GM10248 (cell line): ENCODE data around the gene WNT2B.

Source experiments
- CTCF ChIA-PET: fragments of 300-600 bp; sonication (Branson Sonifier 250); formaldehyde crosslinking; extraction: SDS; loops from one replicate; lab custom pipeline; 2021; ENCODE audit warnings: antibody characterized with exemption; lab: Yijun Ruan, JAX
- POLR2A ChIA-PET: fragments of 350-650 bp; sonication (Branson Sonifier 250); formaldehyde crosslinking; extraction: SDS; loops from one replicate; lab custom pipeline; 2020; ENCODE audit warnings: antibody characterized with exemption; lab: Yijun Ruan, JAX
- DNase-seq: peaks from one replicate; pipeline ENCODE4 v3.0.0; 2012; ENCODE audit errors: extremely low spot score
- CTCF ChIP-seq: IDR thresholded peaks from 2 replicates; pipeline ENCODE4 v1.5.1; 2012; ENCODE audit warnings: mild to moderate bottlenecking, low read depth; ENCODE audit errors: extremely low read depth, missing control alignments, control extremely low read depth

Gene WNT2B

GRCh38 chr1:112544751-112545150 lies 36.0 kb downstream of the WNT2B start:
- POLR2A ChIA-PET, result no interaction called here
- TF ChIP-seq CTCF, result no peak
- DNase-seq, result no peak
- CTCF ChIA-PET, result interaction anchor here (1.4 to 1.9 kb wide), 2 partner anchors 43 to 79 kb away, joined by 4 read pairs; no protein-coding TSS in a partner anchor

- ChIA-PET POLR2A (interaction anchor here (0.7 kb wide), 1 partner anchor 133 kb away, joined by 3 read pairs; no protein-coding TSS in a partner anchor), CTCF (interaction anchor here (1.5 kb wide), 1 partner anchor 19 kb away, joined by 3 read pairs; no protein-coding TSS in a partner anchor)
- DNase-seq, result no peak
- no peak for TF ChIP-seq CTCF
Measured at GRCh38 chr1:112546076-112546475, 37.3 kb downstream of the WNT2B start.

- DNase-seq, result no peak
- CTCF ChIA-PET, result interaction anchor here (1.2 kb wide), 1 partner anchor 47 kb away, joined by 3 read pairs; no protein-coding TSS in a partner anchor
- POLR2A ChIA-PET, result no interaction called here
- TF ChIP-seq CTCF, result no peak
Measured at GRCh38 chr1:112548547-112548946, 39.8 kb downstream of the WNT2B start.

- ChIA-PET POLR2A (no interaction called here), CTCF (no interaction called here)
- TF ChIP-seq CTCF, result no peak
- no peak for DNase-seq
Measured at GRCh38 chr1:112549590-112549989, 40.8 kb downstream of the WNT2B start.

GRCh38 chr1:112554411-112554810 lies 45.6 kb downstream of the WNT2B start:
- no peak for DNase-seq
- no peak for TF ChIP-seq CTCF
- CTCF ChIA-PET, result no interaction called here
- POLR2A ChIA-PET, result no interaction called here

GRCh38 chr1:112557385-112557784 lies 48.6 kb downstream of the WNT2B start:
- POLR2A ChIA-PET, result no interaction called here
- TF ChIP-seq CTCF, result no peak
- no peak for DNase-seq
- CTCF ChIA-PET, result interaction anchor here (1.6 kb wide), 1 partner anchor 166 kb away, joined by 6 read pairs; no protein-coding TSS in a partner anchor
